GM12865 (cell line): ENCODE data around the gene PHKA2.
A peak's percentile ranks its signal among the peaks of the same experiment; 100 is the strongest.

Experiments used
- DNase-seq: peaks from one replicate; pipeline ENCODE4 v3.0.0; 2010; ENCODE audit warnings: low read depth
- H3K4me3 ChIP-seq: 2 replicates; pipeline ENCODE4 v1.5.1; 2011; ENCODE audit warnings: mild to moderate bottlenecking, low read depth, low read length, control low read depth
- TF ChIP-seq, protein P1 (sequence below): IDR thresholded peaks from 2 replicates; pipeline ENCODE4 v1.5.1; 2011; ENCODE audit warnings: low read length, control low read depth, low read depth, inconsistent platforms; ENCODE audit not compliant: insufficient read depth; ENCODE audit errors: missing control alignments

PHKA2 gene

GRCh38 chrX:18885328-18886004 is 98.4 kb downstream of the PHKA2 start:
- TF ChIP-seq, protein P1, sequence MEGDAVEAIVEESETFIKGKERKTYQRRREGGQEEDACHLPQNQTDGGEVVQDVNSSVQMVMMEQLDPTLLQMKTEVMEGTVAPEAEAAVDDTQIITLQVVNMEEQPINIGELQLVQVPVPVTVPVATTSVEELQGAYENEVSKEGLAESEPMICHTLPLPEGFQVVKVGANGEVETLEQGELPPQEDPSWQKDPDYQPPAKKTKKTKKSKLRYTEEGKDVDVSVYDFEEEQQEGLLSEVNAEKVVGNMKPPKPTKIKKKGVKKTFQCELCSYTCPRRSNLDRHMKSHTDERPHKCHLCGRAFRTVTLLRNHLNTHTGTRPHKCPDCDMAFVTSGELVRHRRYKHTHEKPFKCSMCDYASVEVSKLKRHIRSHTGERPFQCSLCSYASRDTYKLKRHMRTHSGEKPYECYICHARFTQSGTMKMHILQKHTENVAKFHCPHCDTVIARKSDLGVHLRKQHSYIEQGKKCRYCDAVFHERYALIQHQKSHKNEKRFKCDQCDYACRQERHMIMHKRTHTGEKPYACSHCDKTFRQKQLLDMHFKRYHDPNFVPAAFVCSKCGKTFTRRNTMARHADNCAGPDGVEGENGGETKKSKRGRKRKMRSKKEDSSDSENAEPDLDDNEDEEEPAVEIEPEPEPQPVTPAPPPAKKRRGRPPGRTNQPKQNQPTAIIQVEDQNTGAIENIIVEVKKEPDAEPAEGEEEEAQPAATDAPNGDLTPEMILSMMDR = no peak
- peak overlapping the region; percentile 73 for H3K4me3 ChIP-seq
- peak; percentile 64 for DNase-seq

DNA sequence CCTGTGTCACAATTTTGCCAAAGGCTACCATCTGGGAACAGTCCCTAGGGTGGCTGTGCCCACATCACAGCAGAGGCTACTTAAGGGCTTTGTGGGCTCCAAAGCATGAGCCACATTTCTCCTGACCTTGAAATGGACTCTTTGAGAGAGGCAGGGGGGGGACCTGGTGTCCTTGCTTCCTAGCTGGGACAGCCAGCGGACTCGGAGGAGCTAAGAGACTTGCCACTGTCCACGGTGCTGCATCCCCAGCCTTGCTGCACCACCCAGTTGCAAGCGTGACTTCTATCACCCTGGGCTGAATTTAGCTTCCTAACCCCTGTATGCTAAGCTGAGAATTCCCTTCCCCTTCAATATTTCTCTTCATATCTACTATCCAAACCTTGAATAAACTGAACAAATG is 99.0 kb downstream of the PHKA2 start:
- DNase-seq = peak; percentile 17

GRCh38 chrX:18883961-18884765 is 99.8 kb downstream of the PHKA2 start:
- peak overlapping the region; percentile 73 for H3K4me3 ChIP-seq
- TF ChIP-seq, protein P1 = no peak
- peak; percentile 10 for DNase-seq

More for the DNA sequence above, 99.0 kb downstream of the PHKA2 start:
- peak overlapping the region; percentile 73 for H3K4me3 ChIP-seq
- TF ChIP-seq, protein P1 = no peak

GRCh38 chrX:18883234-18883960 is 100.5 kb downstream of the PHKA2 start:
- H3K4me3 ChIP-seq = no peak overlapping the region
- TF ChIP-seq, protein P1 = no peak
- DNase-seq = no peak

DNA sequence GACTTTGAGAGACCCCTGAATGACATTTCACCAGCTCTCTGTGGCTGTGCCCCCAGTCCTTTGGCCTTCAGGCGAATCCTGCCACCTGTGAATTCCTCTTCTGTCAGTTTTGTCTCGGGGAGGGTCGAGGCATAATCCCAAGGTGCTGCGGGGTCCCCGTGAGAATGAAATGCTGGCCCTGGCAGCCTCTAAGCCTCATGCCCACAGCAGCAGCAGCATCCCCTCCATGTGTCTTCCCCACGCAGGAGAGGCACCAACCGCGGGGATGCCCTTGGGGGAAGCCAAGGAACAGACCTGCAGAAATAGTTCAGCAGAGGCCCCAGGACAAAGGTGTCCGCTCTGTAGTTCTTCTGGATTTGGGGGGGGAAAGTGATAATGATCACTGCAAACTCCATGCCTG is 104.8 kb downstream of the PHKA2 start:
- TF ChIP-seq, protein P1 = no peak
- DNase-seq = no peak
- H3K4me3 ChIP-seq = no peak overlapping the region

GRCh38 chrX:18877469-18877868 is 106.4 kb downstream of the PHKA2 start:
- DNase-seq = no peak

More at GRCh38 chrX:18877469-18877868, 106.4 kb downstream of the PHKA2 start:
- no peak overlapping the region for H3K4me3 ChIP-seq
- TF ChIP-seq, protein P1 = no peak
